ENCODE data around the gene STAT6.

STAT6 gene

DNA sequence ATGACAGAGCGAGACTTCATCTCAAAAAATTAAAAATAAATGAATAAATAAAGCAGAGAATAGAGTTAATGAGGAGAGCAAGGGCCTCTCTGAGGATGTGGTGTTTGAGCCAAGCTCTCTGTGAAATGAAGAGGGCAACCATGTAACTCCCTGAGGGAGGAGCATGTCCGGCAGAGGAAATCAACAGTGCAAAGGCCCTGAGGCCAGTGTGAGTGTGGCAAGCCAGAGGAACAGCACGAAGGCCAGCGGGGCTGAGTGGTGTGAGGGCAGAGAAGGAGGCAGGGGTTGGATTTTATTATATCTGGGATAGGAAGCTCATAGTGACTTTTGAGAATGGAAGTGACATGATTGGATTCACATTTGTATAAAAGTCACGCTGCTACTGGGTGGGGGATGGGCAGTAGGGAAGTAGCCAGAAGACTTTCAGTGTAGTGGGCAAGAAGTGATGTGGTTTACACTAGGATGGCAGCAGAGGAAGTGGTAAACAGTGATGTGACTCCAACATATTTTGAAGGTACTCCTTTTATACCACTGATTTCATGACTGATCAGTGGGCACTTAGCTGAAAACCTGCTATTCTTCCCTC is 46.5 kb upstream of the STAT6 start:
- TF ChIP-seq, protein P1, sequence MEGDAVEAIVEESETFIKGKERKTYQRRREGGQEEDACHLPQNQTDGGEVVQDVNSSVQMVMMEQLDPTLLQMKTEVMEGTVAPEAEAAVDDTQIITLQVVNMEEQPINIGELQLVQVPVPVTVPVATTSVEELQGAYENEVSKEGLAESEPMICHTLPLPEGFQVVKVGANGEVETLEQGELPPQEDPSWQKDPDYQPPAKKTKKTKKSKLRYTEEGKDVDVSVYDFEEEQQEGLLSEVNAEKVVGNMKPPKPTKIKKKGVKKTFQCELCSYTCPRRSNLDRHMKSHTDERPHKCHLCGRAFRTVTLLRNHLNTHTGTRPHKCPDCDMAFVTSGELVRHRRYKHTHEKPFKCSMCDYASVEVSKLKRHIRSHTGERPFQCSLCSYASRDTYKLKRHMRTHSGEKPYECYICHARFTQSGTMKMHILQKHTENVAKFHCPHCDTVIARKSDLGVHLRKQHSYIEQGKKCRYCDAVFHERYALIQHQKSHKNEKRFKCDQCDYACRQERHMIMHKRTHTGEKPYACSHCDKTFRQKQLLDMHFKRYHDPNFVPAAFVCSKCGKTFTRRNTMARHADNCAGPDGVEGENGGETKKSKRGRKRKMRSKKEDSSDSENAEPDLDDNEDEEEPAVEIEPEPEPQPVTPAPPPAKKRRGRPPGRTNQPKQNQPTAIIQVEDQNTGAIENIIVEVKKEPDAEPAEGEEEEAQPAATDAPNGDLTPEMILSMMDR (IDR thresholded peaks at IDR 0.05; ENCODE audit: low read depth, low read length): no peak
- no peak for DNase-seq (ENCODE audit: extremely low read depth, low read depth)

DNA sequence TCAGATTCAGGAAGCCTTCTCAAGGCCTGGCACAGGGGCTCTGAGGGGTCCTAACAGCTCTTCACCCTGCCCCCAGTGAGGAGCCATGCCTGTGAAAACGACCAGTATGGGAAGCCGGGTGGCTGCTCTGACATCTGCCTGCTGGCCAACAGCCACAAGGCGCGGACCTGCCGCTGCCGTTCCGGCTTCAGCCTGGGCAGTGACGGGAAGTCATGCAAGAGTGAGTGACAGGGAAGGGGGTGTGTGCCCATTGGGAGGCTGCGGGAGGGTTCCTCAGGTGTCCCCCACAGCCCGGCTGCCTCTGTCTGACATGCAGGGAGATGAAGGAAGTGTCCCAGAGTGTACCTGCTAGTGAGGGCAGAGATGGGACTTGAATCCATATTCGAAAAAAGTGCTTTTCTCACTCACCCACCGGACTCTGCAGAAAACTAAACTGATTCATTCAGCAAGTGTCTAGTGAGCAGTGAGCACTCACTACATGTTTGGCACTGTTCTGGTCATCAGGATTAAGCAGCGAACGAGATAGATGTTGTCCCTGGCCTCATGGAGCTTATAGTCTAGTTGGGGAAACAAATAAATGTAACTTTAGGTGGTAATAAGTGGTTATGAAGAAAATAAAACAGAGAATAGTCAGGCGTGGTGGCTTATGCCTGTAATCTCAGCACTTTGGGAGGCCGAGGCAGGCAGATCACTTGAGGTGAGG is 45.7 kb upstream of the STAT6 start:
- DNase-seq (ENCODE audit: extremely low read depth, low read depth): no peak
- TF ChIP-seq, protein P1 (IDR thresholded peaks at IDR 0.05; ENCODE audit: low read depth, low read length): no peak

DNA sequence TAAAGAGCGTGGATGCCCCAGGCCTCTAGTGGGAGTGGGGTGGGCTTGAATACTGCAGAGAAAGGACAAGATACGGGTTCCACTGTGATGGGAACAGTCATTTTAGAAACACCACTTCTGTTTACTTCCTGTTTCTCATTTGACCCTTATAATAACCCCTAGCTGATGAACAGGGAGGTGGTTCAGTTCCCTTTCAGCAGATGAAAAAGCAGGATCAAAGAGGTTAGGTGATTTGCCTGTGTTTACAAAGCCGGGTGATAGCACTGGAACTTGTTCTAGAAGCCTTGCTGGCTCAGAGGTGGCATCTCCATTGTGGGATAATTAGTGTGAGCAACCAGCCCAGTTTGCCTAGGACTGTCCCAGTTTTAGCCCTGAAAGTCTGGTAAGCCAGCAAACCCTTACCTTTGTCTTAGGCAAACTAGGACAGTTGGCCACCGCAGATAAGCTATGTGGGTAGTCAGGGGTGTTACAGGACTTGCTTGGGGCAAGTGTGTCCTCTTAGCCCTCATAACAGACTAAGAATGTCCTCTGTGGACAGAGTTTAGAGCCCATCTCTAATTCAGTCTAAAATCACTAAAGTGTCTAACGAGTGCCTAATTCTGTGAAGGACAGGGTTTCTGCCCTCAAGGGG is 43.8 kb upstream of the STAT6 start:
- DNase-seq (ENCODE audit: extremely low read depth, low read depth): no peak
- TF ChIP-seq, protein P1 (IDR thresholded peaks at IDR 0.05; ENCODE audit: low read depth, low read length): no peak

DNA sequence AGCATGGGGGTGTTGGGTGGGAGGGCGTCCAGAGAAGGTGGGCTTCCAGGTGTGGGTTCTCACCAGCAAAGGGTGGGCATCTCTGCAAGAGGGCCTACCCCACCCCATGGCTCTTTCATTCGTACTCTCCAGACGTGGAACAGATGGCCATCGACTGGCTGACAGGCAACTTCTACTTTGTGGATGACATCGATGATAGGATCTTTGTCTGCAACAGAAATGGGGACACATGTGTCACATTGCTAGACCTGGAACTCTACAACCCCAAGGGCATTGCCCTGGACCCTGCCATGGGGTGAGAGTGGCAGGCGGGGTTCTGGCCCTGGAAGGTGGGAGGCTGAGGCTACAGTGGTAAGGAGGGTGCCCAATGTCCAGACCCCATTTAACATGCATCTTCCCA is 42.9 kb upstream of the STAT6 start:
- no peak for DNase-seq (ENCODE audit: extremely low read depth, low read depth)
- TF ChIP-seq, protein P1 (IDR thresholded peaks at IDR 0.05; ENCODE audit: low read depth, low read length): no peak

DNA sequence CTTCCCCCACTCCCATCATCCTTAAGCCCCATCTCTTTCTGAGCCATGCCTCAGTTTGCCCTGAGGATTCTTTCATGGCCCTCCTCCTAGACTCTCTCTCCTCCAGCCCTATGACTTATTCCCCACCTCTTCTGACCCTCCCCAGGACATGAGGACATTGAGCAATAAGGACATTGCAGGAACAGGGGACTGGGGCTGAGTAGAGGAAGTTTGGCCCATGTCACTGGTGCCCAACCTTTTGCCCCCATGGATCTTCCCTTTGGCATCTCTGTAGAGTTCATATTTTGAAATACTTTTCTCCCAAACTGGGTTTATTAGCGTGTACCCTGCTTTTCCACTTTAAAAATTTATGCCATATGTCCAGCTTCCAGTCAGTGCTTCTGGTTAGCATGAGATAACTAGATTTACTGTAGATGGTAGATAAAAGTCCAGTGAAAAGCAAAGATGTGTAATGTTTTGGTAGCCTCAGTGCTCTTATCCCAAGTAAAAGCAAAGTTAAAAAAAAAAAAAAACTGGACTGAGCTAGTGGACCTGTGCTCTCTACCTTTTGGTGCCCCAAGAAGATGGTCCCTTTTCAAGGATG is 42.3 kb upstream of the STAT6 start:
- no peak for DNase-seq (ENCODE audit: extremely low read depth, low read depth)
- TF ChIP-seq, protein P1 (IDR thresholded peaks at IDR 0.05; ENCODE audit: low read depth, low read length): no peak

DNA sequence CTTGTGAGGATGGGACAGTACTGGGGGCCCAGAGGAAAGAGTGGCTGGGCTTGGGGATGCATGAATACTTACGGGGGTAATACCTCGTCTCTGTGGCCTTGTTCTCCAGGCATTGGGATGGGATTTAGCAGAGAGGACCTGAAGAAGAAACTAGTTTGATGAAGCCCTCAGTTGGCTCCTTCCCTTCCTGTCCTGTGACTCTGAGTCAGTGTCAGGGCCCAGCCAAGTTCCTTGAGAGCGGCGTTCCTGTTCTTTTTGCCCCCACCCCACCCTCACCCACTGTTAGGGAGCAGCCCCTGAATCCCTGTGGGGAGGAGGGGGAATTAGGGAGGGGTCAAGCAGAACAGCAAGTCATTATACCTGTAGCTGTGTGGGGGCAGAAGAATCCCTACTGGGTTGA is 41.5 kb upstream of the STAT6 start:
- DNase-seq (ENCODE audit: extremely low read depth, low read depth): no peak
- TF ChIP-seq, protein P1 (IDR thresholded peaks at IDR 0.05; ENCODE audit: low read depth, low read length): no peak
